Gastrocnemius medialis (tissue), 4 donors: ENCODE measurements around the gene BCDIN3D.

Experiments
- POLR2A ChIP-seq, 2 donors: fragments of 450-650 bp; IDR thresholded peaks; one replicate each; pipeline ENCODE4 v1.6.1; 2017; ENCODE audit warnings: antibody characterized with exemption in 2 of 2, mild to moderate bottlenecking in 2 of 2, moderate library complexity in 2 of 2
- TF ChIP-seq, protein P1 (sequence below), 5 experiments: fragments of 450-650 bp in 3 of 5; fragments of 200-600 bp in 2 of 5; sonication (generic) in 2 of 5; IDR thresholded peaks in 4 of 5; conservative IDR thresholded peaks in 1 of 5; 1 replicate in 4 of 5; 2 replicates in 1 of 5; pipeline ENCODE4 v1.5.1; 2016 to 2019; ENCODE audit warnings: antibody characterized with exemption in 5 of 5, mild to moderate bottlenecking in 3 of 5, moderate library complexity in 3 of 5

DNA sequence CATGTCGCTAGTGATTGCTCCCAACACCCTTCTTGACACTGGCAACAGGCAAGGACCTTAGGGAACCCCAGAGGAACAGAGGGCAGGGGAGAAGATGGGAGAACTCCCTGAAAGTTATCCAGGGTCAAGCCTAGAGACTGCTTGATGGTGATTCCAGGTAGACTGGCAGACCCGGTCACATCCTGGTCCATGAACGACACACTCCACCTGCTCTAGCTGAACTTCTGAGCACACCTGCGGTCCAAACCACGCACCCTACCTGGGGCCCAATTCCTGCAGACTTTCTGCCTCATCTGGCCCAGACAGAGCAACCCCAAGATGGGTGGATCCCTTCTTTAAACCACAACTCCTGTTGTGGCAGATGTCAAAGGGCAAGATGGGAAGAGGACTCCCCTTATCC, 48.9 kb downstream of the BCDIN3D start:
- no peak for TF ChIP-seq POLR2A (IDR thresholded peaks at IDR 0.05)
- TF ChIP-seq, protein P1, sequence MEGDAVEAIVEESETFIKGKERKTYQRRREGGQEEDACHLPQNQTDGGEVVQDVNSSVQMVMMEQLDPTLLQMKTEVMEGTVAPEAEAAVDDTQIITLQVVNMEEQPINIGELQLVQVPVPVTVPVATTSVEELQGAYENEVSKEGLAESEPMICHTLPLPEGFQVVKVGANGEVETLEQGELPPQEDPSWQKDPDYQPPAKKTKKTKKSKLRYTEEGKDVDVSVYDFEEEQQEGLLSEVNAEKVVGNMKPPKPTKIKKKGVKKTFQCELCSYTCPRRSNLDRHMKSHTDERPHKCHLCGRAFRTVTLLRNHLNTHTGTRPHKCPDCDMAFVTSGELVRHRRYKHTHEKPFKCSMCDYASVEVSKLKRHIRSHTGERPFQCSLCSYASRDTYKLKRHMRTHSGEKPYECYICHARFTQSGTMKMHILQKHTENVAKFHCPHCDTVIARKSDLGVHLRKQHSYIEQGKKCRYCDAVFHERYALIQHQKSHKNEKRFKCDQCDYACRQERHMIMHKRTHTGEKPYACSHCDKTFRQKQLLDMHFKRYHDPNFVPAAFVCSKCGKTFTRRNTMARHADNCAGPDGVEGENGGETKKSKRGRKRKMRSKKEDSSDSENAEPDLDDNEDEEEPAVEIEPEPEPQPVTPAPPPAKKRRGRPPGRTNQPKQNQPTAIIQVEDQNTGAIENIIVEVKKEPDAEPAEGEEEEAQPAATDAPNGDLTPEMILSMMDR (IDR thresholded peaks at IDR 0.05 in 4 of 5, conservative IDR thresholded peaks at IDR 0.05 in 1 of 5): no peak
